Measurements from ENCODE around the gene DAND5. TPM values are rescaled to one million over a fixed set of nuclear protein-coding genes. Genes with fewer than 3 reads are reported as not detected.

Gene DAND5
- total and polyA plus RNA-seq, 5 donors from 2014 or later: not detected

GRCh38 chr19:12985049-12985776 is 15.8 kb downstream of the DAND5 start:
- peak overlapping the region in 1 of 4 donors; percentile 38 for H3K4me3 Mint-ChIP-seq
- no peak for DNase-seq

GRCh38 chr19:12986726-12987125 is 17.4 kb downstream of the DAND5 start:
- H3K27ac ChIP-seq (ENCODE audit: insufficient read depth, low read length, poor library complexity, severe bottlenecking): no peak overlapping the region
- no peak for DNase-seq
- Mint-ChIP-seq H3K9me3 (no peaks in the 10 kb centered on the region), H3K4me3 (no peak overlapping the region), H3K36me3 (no peaks in the 10 kb centered on the region), H3K4me1 (peaks cover 0 to 4% (median 0%) of the 10 kb centered on the region in 4 donors), H3K27me3 (peaks cover 9% of the 10 kb centered on the region), H3K27ac (peak overlapping the region in 1 of 3 donors; percentile 40)
- ATAC-seq (ENCODE audit: low read depth in 2 of 2): no peak
- H3K4me3 ChIP-seq (ENCODE audit: low read depth, low read length): no peak overlapping the region
- no peaks in the 10 kb centered on the region for H3K27me3 ChIP-seq (ENCODE audit: control insufficient read depth, insufficient read depth, low read length)
- no peaks in the 10 kb centered on the region for H3K36me3 ChIP-seq (ENCODE audit: control insufficient read depth, insufficient read depth, low read length)
- H3K9me3 ChIP-seq (ENCODE audit: control insufficient read depth in 2 of 2, low read length in 2 of 2): no peaks in the 10 kb centered on the region
- H3K4me1 ChIP-seq (ENCODE audit: control insufficient read depth, insufficient read depth, low read length, poor library complexity, severe bottlenecking): peaks cover 12% of the 10 kb centered on the region

More at GRCh38 chr19:12985049-12985776, 15.8 kb downstream of the DAND5 start:
- Mint-ChIP-seq H3K4me1 (peaks cover 0 to 2% (median 0%) of the 10 kb centered on the region in 4 donors), H3K27me3 (peaks cover 9% of the 10 kb centered on the region), H3K9me3 (no peaks in the 10 kb centered on the region), H3K36me3 (no peaks in the 10 kb centered on the region), H3K27ac (peak overlapping the region in 2 of 3 donors; percentile 11 to 83)
- no peaks in the 10 kb centered on the region for H3K9me3 ChIP-seq (ENCODE audit: control insufficient read depth in 2 of 2, low read length in 2 of 2)
- no peak overlapping the region for H3K27ac ChIP-seq (ENCODE audit: insufficient read depth, low read length, poor library complexity, severe bottlenecking)
- ATAC-seq (ENCODE audit: low read depth in 2 of 2): no peak
- no peaks in the 10 kb centered on the region for H3K27me3 ChIP-seq (ENCODE audit: control insufficient read depth, insufficient read depth, low read length)
- H3K4me3 ChIP-seq (ENCODE audit: low read depth, low read length): no peak overlapping the region
- H3K4me1 ChIP-seq (ENCODE audit: control insufficient read depth, insufficient read depth, low read length, poor library complexity, severe bottlenecking): peaks cover 12% of the 10 kb centered on the region
- H3K36me3 ChIP-seq (ENCODE audit: control insufficient read depth, insufficient read depth, low read length): no peaks in the 10 kb centered on the region

GRCh38 chr19:12987190-12987589 is 17.8 kb downstream of the DAND5 start:
- Mint-ChIP-seq H3K27ac (peak overlapping the region in 1 of 3 donors; percentile 40), H3K27me3 (peaks cover 9% of the 10 kb centered on the region), H3K4me1 (peaks cover 0 to 4% (median 0%) of the 10 kb centered on the region in 4 donors), H3K36me3 (no peaks in the 10 kb centered on the region), H3K9me3 (no peaks in the 10 kb centered on the region), H3K4me3 (no peak overlapping the region)
- Histone ChIP-seq H3K27me3 (ENCODE audit: control insufficient read depth, insufficient read depth, low read length) (no peaks in the 10 kb centered on the region), H3K27ac (ENCODE audit: insufficient read depth, low read length, poor library complexity, severe bottlenecking) (no peak overlapping the region), H3K36me3 (ENCODE audit: control insufficient read depth, insufficient read depth, low read length) (no peaks in the 10 kb centered on the region), H3K4me3 (ENCODE audit: low read depth, low read length) (no peak overlapping the region), H3K9me3 (ENCODE audit: control insufficient read depth in 2 of 2, low read length in 2 of 2) (no peaks in the 10 kb centered on the region), H3K4me1 (ENCODE audit: control insufficient read depth, insufficient read depth, low read length, poor library complexity, severe bottlenecking) (peaks cover 12% of the 10 kb centered on the region)
- ATAC-seq (ENCODE audit: low read depth in 2 of 2): no peak
- DNase-seq: no peak

GRCh38 chr19:12987781-12988180 is 18.4 kb downstream of the DAND5 start:
- Mint-ChIP-seq H3K4me1 (peaks cover 0 to 4% (median 0%) of the 10 kb centered on the region in 4 donors), H3K9me3 (no peaks in the 10 kb centered on the region), H3K4me3 (no peak overlapping the region), H3K27me3 (peaks cover 9% of the 10 kb centered on the region), H3K27ac (no peak overlapping the region), H3K36me3 (no peaks in the 10 kb centered on the region)
- no peaks in the 10 kb centered on the region for H3K36me3 ChIP-seq (ENCODE audit: control insufficient read depth, insufficient read depth, low read length)
- no peaks in the 10 kb centered on the region for H3K9me3 ChIP-seq (ENCODE audit: control insufficient read depth in 2 of 2, low read length in 2 of 2)
- DNase-seq (no peak), ATAC-seq (ENCODE audit: low read depth in 2 of 2) (no peak)
- H3K4me1 ChIP-seq (ENCODE audit: control insufficient read depth, insufficient read depth, low read length, poor library complexity, severe bottlenecking): peaks cover 12% of the 10 kb centered on the region
- H3K27ac ChIP-seq (ENCODE audit: insufficient read depth, low read length, poor library complexity, severe bottlenecking): no peak overlapping the region
- H3K4me3 ChIP-seq (ENCODE audit: low read depth, low read length): no peak overlapping the region
- H3K27me3 ChIP-seq (ENCODE audit: control insufficient read depth, insufficient read depth, low read length): no peaks in the 10 kb centered on the region

- Histone ChIP-seq H3K36me3 (ENCODE audit: control insufficient read depth, insufficient read depth, low read length) (no peaks in the 10 kb centered on the region), H3K27me3 (ENCODE audit: control insufficient read depth, insufficient read depth, low read length) (peaks cover 3% of the 10 kb centered on the region), H3K9me3 (ENCODE audit: control insufficient read depth in 2 of 2, low read length in 2 of 2) (no peaks in the 10 kb centered on the region), H3K4me3 (ENCODE audit: low read depth, low read length) (no peak overlapping the region), H3K4me1 (ENCODE audit: control insufficient read depth, insufficient read depth, low read length, poor library complexity, severe bottlenecking) (no peaks in the 10 kb centered on the region), H3K27ac (ENCODE audit: insufficient read depth, low read length, poor library complexity, severe bottlenecking) (no peak overlapping the region)
- ATAC-seq (ENCODE audit: low read depth in 2 of 2) (no peak), DNase-seq (no peak)
- peaks cover 0 to 3% (median 0%) of the 10 kb centered on the region in 7 donors for H3K9me3 Mint-ChIP-seq
- no peak overlapping the region for H3K27ac Mint-ChIP-seq
- H3K4me3 Mint-ChIP-seq: no peak overlapping the region
- H3K36me3 Mint-ChIP-seq: no peaks in the 10 kb centered on the region
- peaks cover 20% of the 10 kb centered on the region for H3K27me3 Mint-ChIP-seq
- H3K4me1 Mint-ChIP-seq: peaks cover 0 to 10% (median 3%) of the 10 kb centered on the region in 4 donors
These were observed 21.1 kb downstream of the DAND5 start for GRCh38 chr19:12990431-12990830.

GRCh38 chr19:12990853-12991252 is 21.5 kb downstream of the DAND5 start:
- H3K36me3 ChIP-seq (ENCODE audit: control insufficient read depth, insufficient read depth, low read length): no peaks in the 10 kb centered on the region
- H3K9me3 ChIP-seq (ENCODE audit: control insufficient read depth in 2 of 2, low read length in 2 of 2): no peaks in the 10 kb centered on the region
- DNase-seq (no peak), ATAC-seq (ENCODE audit: low read depth in 2 of 2) (no peak)
- peak overlapping the region in 1 of 3 donors; percentile 3 for H3K27ac Mint-ChIP-seq
- peaks cover 0 to 3% (median 0%) of the 10 kb centered on the region in 7 donors for H3K9me3 Mint-ChIP-seq
- peaks cover 0 to 10% (median 3%) of the 10 kb centered on the region in 4 donors for H3K4me1 Mint-ChIP-seq
- peaks cover 20% of the 10 kb centered on the region for H3K27me3 Mint-ChIP-seq
- no peak overlapping the region for H3K27ac ChIP-seq (ENCODE audit: insufficient read depth, low read length, poor library complexity, severe bottlenecking)
- H3K4me3 ChIP-seq (ENCODE audit: low read depth, low read length): no peak overlapping the region
- H3K4me3 Mint-ChIP-seq: no peak overlapping the region
- H3K4me1 ChIP-seq (ENCODE audit: control insufficient read depth, insufficient read depth, low read length, poor library complexity, severe bottlenecking): no peaks in the 10 kb centered on the region
- H3K36me3 Mint-ChIP-seq: no peaks in the 10 kb centered on the region
- H3K27me3 ChIP-seq (ENCODE audit: control insufficient read depth, insufficient read depth, low read length): peaks cover 3% of the 10 kb centered on the region

- no peaks in the 10 kb centered on the region for H3K9me3 ChIP-seq (ENCODE audit: control insufficient read depth in 2 of 2, low read length in 2 of 2)
- H3K4me1 ChIP-seq (ENCODE audit: control insufficient read depth, insufficient read depth, low read length, poor library complexity, severe bottlenecking): peaks cover 4% of the 10 kb centered on the region
- H3K36me3 ChIP-seq (ENCODE audit: control insufficient read depth, insufficient read depth, low read length): no peaks in the 10 kb centered on the region
- ATAC-seq (ENCODE audit: low read depth in 2 of 2) (no peak), DNase-seq (no peak)
- Mint-ChIP-seq H3K27ac (peak overlapping the region in 1 of 3 donors; percentile 3), H3K4me3 (no peak overlapping the region), H3K36me3 (no peaks in the 10 kb centered on the region), H3K27me3 (peaks cover 20% of the 10 kb centered on the region), H3K4me1 (peaks cover 0 to 12% (median 3%) of the 10 kb centered on the region in 4 donors), H3K9me3 (peaks cover 0 to 3% (median 0%) of the 10 kb centered on the region in 7 donors)
- no peak overlapping the region for H3K4me3 ChIP-seq (ENCODE audit: low read depth, low read length)
- no peak overlapping the region for H3K27ac ChIP-seq (ENCODE audit: insufficient read depth, low read length, poor library complexity, severe bottlenecking)
- peaks cover 3% of the 10 kb centered on the region for H3K27me3 ChIP-seq (ENCODE audit: control insufficient read depth, insufficient read depth, low read length)
These were observed 21.9 kb downstream of the DAND5 start for GRCh38 chr19:12991296-12991695.

GRCh38 chr19:12992729-12993128 is 23.4 kb downstream of the DAND5 start:
- peaks cover 0 to 17% (median 6%) of the 10 kb centered on the region in 4 donors for H3K4me1 Mint-ChIP-seq
- Histone ChIP-seq H3K9me3 (ENCODE audit: control insufficient read depth in 2 of 2, low read length in 2 of 2) (no peaks in the 10 kb centered on the region), H3K4me3 (ENCODE audit: low read depth, low read length) (no peak overlapping the region), H3K27me3 (ENCODE audit: control insufficient read depth, insufficient read depth, low read length) (peaks cover 3% of the 10 kb centered on the region), H3K27ac (ENCODE audit: insufficient read depth, low read length, poor library complexity, severe bottlenecking) (no peak overlapping the region), H3K36me3 (ENCODE audit: control insufficient read depth, insufficient read depth, low read length) (no peaks in the 10 kb centered on the region), H3K4me1 (ENCODE audit: control insufficient read depth, insufficient read depth, low read length, poor library complexity, severe bottlenecking) (peaks cover 6% of the 10 kb centered on the region)
- H3K27me3 Mint-ChIP-seq: peaks cover 17% of the 10 kb centered on the region
- no peak overlapping the region for H3K27ac Mint-ChIP-seq
- ATAC-seq (ENCODE audit: low read depth in 2 of 2) (no peak), DNase-seq (no peak)
- peaks cover 0 to 3% (median 0%) of the 10 kb centered on the region in 7 donors for H3K9me3 Mint-ChIP-seq
- H3K36me3 Mint-ChIP-seq: no peaks in the 10 kb centered on the region
- H3K4me3 Mint-ChIP-seq: no peak overlapping the region
